Hepatocyte (in vitro differentiated cells): ENCODE measurements around the gene SMIM43.

Experiments
- EZH2phosphoT487 ChIP-seq: fragments of 200-600 bp; sonication (generic); IDR thresholded peaks from one replicate; pipeline ENCODE4 v1.6.1; 2018; ENCODE audit warnings: antibody characterized with exemption, mild to moderate bottlenecking, low read depth, moderate library complexity; ENCODE audit not compliant: unreplicated experiment, severe bottlenecking
- TF ChIP-seq, protein P1 (sequence below): fragments of 200-600 bp; sonication (generic); IDR thresholded peaks from 2 replicates; pipeline ENCODE4 v1.5.1; 2016; ENCODE audit warnings: antibody characterized with exemption, mild to moderate bottlenecking; ENCODE audit not compliant: poor library complexity

DNA sequence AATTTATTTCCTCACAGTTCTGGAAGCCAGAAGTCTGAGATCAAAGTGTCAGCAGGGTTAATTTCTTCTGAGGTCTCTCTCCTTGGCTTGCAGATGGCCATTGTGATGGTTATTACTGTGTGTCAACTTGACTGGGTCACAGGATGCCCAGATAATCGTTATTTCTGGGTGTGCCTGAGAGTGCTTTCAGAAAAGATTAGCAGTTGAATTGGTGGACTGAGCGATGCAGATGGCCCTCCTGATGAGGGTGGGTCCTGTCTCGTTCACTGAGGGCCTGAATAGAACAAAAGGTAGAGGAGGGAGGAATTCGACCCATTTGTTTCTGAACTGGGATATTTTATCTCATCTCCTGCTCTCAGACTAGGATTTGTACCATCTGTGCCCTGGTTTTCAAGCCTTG is 15.7 kb downstream of the SMIM43 start:
- TF ChIP-seq EZH2phosphoT487: no peak
- TF ChIP-seq, protein P1, sequence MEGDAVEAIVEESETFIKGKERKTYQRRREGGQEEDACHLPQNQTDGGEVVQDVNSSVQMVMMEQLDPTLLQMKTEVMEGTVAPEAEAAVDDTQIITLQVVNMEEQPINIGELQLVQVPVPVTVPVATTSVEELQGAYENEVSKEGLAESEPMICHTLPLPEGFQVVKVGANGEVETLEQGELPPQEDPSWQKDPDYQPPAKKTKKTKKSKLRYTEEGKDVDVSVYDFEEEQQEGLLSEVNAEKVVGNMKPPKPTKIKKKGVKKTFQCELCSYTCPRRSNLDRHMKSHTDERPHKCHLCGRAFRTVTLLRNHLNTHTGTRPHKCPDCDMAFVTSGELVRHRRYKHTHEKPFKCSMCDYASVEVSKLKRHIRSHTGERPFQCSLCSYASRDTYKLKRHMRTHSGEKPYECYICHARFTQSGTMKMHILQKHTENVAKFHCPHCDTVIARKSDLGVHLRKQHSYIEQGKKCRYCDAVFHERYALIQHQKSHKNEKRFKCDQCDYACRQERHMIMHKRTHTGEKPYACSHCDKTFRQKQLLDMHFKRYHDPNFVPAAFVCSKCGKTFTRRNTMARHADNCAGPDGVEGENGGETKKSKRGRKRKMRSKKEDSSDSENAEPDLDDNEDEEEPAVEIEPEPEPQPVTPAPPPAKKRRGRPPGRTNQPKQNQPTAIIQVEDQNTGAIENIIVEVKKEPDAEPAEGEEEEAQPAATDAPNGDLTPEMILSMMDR: no peak
